Stimulated activated CD8-positive, alpha-beta memory T cell treated with anti-CD3 and anti-CD28 coated beads, Interleukin-7, amount 100 ng/mL, for 4 hours (primary cell): Measurements from ENCODE around the gene ZSWIM8.
"Not testable (repeated sequence)": the region's sequence is repeated elsewhere in the genome, so short reads cannot be mapped to it uniquely, and the experiment has no call there.

Experiments
- DNase-seq, 2 donors: peaks; one replicate each; pipeline ENCODE4 v3.0.0-alpha.2; 2020; ENCODE audit warnings: low read depth in 2 of 2

The ZSWIM8 gene, protein sequence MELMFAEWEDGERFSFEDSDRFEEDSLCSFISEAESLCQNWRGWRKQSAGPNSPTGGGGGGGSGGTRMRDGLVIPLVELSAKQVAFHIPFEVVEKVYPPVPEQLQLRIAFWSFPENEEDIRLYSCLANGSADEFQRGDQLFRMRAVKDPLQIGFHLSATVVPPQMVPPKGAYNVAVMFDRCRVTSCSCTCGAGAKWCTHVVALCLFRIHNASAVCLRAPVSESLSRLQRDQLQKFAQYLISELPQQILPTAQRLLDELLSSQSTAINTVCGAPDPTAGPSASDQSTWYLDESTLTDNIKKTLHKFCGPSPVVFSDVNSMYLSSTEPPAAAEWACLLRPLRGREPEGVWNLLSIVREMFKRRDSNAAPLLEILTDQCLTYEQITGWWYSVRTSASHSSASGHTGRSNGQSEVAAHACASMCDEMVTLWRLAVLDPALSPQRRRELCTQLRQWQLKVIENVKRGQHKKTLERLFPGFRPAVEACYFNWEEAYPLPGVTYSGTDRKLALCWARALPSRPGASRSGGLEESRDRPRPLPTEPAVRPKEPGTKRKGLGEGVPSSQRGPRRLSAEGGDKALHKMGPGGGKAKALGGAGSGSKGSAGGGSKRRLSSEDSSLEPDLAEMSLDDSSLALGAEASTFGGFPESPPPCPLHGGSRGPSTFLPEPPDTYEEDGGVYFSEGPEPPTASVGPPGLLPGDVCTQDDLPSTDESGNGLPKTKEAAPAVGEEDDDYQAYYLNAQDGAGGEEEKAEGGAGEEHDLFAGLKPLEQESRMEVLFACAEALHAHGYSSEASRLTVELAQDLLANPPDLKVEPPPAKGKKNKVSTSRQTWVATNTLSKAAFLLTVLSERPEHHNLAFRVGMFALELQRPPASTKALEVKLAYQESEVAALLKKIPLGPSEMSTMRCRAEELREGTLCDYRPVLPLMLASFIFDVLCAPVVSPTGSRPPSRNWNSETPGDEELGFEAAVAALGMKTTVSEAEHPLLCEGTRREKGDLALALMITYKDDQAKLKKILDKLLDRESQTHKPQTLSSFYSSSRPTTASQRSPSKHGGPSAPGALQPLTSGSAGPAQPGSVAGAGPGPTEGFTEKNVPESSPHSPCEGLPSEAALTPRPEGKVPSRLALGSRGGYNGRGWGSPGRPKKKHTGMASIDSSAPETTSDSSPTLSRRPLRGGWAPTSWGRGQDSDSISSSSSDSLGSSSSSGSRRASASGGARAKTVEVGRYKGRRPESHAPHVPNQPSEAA (N-terminal part only)

GRCh38 chr10:73785211-73785720, at the start of gene ZSWIM8:
TSS of gene ZSWIM8 (plus strand) at chr10:73785606. CDS start at chr10:73785879, 273 bp downstream.
- DNase-seq = peak; percentile 78 to 79

GRCh38 chr10:73740501-73741254, 44.7 kb upstream of the ZSWIM8 start:
- not testable (repeated sequence) for DNase-seq

GRCh38 chr10:73742454-73742734, 43.0 kb upstream of the ZSWIM8 start:
- no peak for DNase-seq

GRCh38 chr10:73743327-73743904, 42.0 kb upstream of the ZSWIM8 start:
- DNase-seq = no peak

GRCh38 chr10:73743905-73744663, 41.3 kb upstream of the ZSWIM8 start, which contains the start of gene SEC24C:
TSS of gene SEC24C (plus strand) at chr10:73744372. CDS start at chr10:73746833, 2,461 bp downstream.
- DNase-seq = peak; percentile 93

GRCh38 chr10:73744664-73744975, 40.8 kb upstream of the ZSWIM8 start:
- peak; percentile 40 to 51 for DNase-seq

DNA sequence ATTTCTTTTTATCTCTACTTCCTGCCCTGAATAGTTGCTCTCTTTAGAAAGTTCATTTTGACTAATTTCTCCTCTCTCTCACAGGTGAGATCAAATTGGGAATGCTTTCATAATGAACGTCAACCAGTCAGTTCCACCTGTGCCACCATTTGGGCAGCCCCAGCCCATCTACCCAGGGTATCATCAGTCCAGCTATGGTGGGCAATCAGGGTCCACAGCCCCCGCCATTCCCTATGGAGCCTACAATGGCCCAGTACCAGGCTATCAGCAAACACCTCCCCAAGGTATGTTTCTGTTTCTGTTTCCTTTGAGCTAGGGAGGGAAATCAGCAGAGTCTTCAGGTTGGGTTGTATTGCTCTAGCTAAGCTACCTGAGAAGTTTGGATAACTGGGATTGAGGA, 38.7 kb upstream of the ZSWIM8 start:
- DNase-seq = no peak

DNA sequence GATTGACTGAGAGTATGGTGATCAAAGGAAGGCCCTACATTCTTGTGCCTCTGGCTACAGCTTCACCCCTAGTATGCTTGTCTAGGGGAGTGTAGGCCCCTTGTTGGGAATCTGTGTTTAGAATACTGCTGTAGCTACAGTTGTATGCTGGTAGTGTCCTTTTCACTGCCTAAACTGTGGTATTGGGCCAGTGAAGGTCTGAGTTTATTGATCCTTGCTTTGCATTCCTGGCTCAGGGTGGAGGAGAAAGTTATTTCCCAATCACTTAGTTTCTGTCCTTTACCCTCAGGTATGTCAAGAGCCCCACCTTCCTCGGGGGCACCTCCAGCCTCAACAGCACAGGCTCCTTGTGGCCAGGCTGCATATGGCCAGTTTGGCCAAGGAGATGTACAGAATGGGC, 34.6 kb upstream of the ZSWIM8 start:
- DNase-seq = no peak

DNA sequence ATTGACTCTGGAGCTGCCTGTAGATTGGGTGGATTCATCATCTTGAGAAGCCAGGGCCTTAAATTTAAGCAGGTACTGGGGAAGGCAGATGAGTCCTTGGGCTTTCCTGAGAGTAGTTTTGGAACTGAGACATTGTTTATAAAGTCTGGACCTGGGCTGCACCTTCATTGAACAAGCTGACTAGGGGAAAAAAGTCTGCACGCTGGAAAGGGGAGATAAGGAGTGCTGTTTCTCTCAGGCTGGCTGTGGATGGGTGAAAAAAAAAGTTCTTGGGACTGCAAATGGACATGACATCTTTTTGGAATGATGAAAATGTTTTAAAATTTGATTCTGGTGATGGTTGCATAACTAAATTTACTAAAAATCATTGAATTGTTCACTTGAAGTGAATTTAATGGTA, 29.2 kb upstream of the ZSWIM8 start:
- no peak for DNase-seq

GRCh38 chr10:73758704-73759511, 26.5 kb upstream of the ZSWIM8 start:
- no peak for DNase-seq

DNA sequence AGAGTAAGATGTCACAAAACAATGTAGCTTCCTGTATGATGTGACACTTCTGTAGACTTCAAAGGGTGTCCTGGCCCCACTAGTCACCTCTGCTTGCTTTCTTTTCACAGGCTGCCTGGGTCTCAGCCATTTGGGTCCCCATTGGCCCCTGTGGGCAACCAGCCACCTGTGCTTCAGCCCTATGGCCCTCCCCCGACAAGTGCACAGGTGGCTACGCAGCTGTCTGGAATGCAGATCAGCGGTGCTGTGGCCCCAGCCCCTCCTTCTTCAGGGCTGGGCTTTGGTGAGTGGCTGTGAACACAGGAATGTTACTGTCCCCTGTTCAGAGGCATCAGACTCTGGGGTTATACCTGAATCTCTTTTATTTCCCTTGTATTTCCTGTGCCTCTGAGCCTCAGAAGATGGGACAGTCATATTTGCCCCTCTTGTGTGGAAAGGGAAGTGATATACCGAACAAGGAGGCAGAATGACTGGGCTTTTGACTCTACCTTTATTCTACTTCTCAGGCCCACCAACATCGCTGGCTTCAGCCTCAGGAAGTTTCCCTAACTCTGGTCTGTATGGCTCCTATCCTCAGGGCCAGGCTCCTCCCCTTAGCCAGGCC, 25.8 kb upstream of the ZSWIM8 start:
- DNase-seq = peak in 1 of 2 donors; percentile 42

DNA sequence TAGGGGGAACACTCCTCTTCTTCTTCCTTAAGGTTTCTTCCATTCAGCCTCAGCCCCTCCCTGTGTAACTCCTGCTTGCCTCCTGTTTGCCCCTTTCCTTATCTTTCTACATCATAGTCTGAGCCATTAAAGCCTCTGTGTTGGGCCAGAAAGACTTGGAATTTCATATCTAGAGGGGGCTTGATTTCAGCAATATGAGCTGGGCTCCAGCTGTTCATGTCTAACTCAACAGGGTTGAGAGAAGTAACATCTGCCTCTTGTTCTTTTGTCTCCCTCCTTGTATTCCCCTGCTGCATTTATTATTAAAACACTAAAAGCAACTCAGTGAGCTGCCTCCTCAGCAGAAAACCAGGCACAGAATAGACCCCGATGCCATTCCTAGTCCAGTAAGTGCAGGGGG, 23.6 kb upstream of the ZSWIM8 start:
- DNase-seq = no peak

GRCh38 chr10:73762915-73763314, 22.5 kb upstream of the ZSWIM8 start:
- no peak for DNase-seq

GRCh38 chr10:73763343-73763742, 22.1 kb upstream of the ZSWIM8 start:
- DNase-seq = no peak

DNA sequence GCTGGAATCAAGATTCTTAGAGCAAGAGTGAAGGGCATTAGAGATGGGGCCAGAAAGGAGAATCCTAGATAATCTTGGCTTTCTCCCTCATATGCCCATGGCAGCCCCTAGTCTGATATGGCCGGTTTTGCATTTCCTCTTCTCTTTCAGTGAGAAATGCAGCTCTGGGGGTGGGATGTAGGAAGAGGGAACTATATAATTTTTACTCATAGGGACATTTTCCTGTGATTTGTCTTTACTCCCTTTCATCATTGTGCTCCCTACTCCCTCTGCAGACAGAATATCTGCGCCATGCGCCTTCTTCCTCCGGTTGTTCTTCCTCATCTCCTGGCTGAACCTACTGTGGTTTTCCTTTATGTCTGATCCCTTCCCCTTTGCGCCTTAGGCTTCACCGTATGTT, 20.3 kb upstream of the ZSWIM8 start:
- no peak for DNase-seq

DNA sequence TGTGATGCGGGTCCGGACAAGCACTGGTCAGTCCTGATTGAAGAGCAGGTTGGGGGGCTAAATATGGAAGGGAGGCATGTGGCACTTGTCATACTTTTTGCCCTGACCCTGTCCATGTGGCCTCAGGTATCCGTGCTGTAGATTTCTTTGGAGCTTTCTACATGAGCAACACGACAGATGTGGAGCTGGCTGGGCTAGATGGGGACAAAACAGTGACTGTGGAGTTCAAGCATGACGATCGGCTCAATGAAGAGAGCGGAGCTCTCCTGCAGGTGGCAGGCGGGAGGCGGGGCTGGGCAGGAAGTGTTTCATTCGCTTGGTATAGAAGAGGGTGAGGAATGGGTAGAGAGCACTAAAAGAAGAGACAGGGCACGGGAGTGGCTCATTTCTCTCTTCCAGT, 16.5 kb upstream of the ZSWIM8 start:
- peak in 1 of 2 donors; percentile 42 for DNase-seq

DNA sequence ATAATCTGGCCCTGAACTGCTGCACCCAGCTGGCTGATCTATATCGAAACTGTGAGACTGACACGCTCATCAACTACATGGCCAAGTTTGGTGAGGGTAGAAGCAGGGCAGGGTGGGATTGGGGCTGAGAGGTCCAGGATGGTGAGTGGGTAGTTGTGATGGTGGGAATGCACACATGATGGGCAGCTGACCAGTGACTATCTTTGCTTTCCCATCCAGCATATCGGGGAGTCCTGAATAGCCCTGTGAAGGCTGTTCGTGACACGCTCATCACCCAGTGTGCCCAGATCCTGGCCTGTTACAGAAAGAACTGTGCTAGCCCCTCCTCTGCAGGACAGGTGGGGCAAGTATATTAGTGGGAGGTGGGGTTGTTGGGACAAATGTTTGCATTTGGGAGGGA, 16.0 kb upstream of the ZSWIM8 start:
- DNase-seq = no peak

- peak; percentile 54 to 75 for DNase-seq
Measured at GRCh38 chr10:73771722-73772280, 13.6 kb upstream of the ZSWIM8 start.
